OCI-LY7 (cell line): ENCODE results near the gene TRIM61.

Source experiments
- EZH2phosphoT487 ChIP-seq: fragments of 200-600 bp; sonication (generic); IDR thresholded peaks from 2 replicates; pipeline ENCODE4 v1.6.1; 2018; ENCODE audit warnings: low read depth, borderline replicate concordance, mild to moderate bottlenecking, mixed run types, antibody characterized with exemption, low read length, moderate library complexity, mixed read lengths
- TF ChIP-seq, protein P1 (sequence below): fragments of 200-600 bp; sonication (generic); conservative IDR thresholded peaks from 2 replicates; pipeline ENCODE4 v1.5.1; 2014; ENCODE audit warnings: mild to moderate bottlenecking, antibody characterized with exemption, low read length, moderate library complexity, mixed read lengths

DNA sequence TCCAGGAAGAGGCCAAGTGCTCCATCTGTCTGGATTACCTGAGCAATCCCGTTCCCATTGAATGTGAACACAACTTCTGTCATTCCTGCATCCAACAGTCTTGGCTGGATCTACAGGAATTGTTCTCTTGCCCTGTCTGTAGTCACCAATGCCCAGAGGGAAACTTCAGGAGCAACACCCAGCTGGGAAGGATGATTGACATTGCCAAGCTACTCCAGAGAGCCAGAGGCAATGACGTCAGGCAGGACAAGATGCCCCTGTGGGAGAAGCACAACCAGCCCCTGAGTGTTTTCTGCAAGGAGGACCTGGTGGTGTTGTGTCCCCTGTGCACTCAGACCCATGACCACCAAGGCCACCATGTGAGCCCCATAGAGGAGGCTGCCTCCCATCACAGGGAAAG lies 33.0 kb upstream of the TRIM61 start:
- TF ChIP-seq, protein P1, sequence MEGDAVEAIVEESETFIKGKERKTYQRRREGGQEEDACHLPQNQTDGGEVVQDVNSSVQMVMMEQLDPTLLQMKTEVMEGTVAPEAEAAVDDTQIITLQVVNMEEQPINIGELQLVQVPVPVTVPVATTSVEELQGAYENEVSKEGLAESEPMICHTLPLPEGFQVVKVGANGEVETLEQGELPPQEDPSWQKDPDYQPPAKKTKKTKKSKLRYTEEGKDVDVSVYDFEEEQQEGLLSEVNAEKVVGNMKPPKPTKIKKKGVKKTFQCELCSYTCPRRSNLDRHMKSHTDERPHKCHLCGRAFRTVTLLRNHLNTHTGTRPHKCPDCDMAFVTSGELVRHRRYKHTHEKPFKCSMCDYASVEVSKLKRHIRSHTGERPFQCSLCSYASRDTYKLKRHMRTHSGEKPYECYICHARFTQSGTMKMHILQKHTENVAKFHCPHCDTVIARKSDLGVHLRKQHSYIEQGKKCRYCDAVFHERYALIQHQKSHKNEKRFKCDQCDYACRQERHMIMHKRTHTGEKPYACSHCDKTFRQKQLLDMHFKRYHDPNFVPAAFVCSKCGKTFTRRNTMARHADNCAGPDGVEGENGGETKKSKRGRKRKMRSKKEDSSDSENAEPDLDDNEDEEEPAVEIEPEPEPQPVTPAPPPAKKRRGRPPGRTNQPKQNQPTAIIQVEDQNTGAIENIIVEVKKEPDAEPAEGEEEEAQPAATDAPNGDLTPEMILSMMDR = no peak
- TF ChIP-seq EZH2phosphoT487 = no peak
